PC-3 (cell line): Measurements from ENCODE around the gene TSKS.

Experiments
- EZH2 ChIP-seq: fragments of 300-600 bp; sonication (generic); IDR thresholded peaks from one replicate; pipeline ENCODE4 v1.6.1; 2017; ENCODE audit warnings: antibody characterized with exemption, mild to moderate bottlenecking, low read length; ENCODE audit not compliant: unreplicated experiment
- TF ChIP-seq, protein P1 (sequence below): fragments of 300-600 bp; sonication (generic); conservative IDR thresholded peaks from 2 replicates; pipeline ENCODE4 v1.5.1; 2017; ENCODE audit warnings: antibody characterized with exemption, low read depth, mild to moderate bottlenecking, low read length

DNA sequence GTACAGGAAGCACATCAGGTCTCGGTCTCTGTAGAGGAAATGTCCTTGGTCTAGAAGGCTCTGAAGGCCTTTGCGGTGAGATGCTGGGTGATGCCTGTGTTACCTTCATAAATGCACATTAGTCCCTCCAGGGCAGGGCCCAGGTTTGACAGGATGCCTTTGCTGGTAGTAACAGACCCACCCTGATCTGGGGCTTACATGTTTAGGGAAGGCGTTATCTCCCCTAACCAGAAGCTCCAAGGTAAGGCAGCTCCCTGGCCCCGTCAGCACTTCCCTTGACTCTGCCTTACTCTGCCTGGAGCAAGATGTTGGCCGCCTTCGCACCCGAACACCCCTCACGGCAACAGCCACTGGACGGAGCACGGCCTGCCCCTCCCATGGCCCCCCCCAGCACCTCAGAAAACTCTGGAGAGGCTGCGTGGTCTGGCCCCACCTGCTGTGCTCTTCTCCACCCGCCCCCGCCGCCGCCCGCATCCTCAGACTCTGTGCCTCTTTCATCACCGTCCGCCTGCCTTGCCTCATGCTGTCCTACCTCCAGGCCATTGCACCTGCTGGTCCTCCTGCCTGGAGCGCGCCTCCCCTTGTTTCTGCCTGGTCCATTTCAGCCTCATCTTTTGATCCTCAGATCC is 12.8 kb upstream of the TSKS start:
- TF ChIP-seq EZH2, result no peak
- TF ChIP-seq, protein P1, sequence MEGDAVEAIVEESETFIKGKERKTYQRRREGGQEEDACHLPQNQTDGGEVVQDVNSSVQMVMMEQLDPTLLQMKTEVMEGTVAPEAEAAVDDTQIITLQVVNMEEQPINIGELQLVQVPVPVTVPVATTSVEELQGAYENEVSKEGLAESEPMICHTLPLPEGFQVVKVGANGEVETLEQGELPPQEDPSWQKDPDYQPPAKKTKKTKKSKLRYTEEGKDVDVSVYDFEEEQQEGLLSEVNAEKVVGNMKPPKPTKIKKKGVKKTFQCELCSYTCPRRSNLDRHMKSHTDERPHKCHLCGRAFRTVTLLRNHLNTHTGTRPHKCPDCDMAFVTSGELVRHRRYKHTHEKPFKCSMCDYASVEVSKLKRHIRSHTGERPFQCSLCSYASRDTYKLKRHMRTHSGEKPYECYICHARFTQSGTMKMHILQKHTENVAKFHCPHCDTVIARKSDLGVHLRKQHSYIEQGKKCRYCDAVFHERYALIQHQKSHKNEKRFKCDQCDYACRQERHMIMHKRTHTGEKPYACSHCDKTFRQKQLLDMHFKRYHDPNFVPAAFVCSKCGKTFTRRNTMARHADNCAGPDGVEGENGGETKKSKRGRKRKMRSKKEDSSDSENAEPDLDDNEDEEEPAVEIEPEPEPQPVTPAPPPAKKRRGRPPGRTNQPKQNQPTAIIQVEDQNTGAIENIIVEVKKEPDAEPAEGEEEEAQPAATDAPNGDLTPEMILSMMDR, result no peak
